SK-N-SH (cell line): ENCODE measurements around the gene PLEKHF1. TPM values are rescaled to one million over a fixed set of nuclear protein-coding genes. Genes with fewer than 3 reads are reported as not detected.

ENCODE experiments used
- CTCF ChIA-PET: fragments of 300-600, 350-600 bp; formaldehyde crosslinking; extraction: SDS; loops from one replicate; lab custom pipeline; 2021; lab: Yijun Ruan, JAX
- POLR2A ChIA-PET: fragments of 350-600 bp; sonication (Branson Sonifier 250); formaldehyde crosslinking; extraction: SDS; loops from one replicate; lab custom pipeline; 2020; ENCODE audit warnings: antibody characterized with exemption, inconsistent platforms; lab: Yijun Ruan, JAX
- DNase-seq: peaks from one replicate; pipeline ENCODE4 v3.0.0; 2012
- H2AFZ ChIP-seq: fragments of 200-600 bp; sonication (generic); 2 replicates; pipeline ENCODE4 v1.8.1; 2016; ENCODE audit warnings: antibody characterized with exemption, mild to moderate bottlenecking, low read depth
- H3F3A ChIP-seq: fragments of 200-600 bp; sonication (generic); replicated peaks from 2 replicates; pipeline ENCODE3; 2016; ENCODE audit warnings: antibody characterized with exemption, mild to moderate bottlenecking; ENCODE audit not compliant: insufficient read depth
- H3K27ac ChIP-seq, 2 experiments: fragments of 200-500 bp in 1 of 2; fragments of 200-600 bp in 1 of 2; sonication (Bioruptor generic) in 1 of 2; sonication (generic), shearing (Covaris generic) in 1 of 2; 2 replicates each; pipeline versions ENCODE4 v1.5.1 to v1.6.1; 2014 to 2016; ENCODE audit warnings: low read depth in 2 of 2, inconsistent platforms in 1 of 2, low read length in 1 of 2, mild to moderate bottlenecking in 1 of 2, mixed read lengths in 1 of 2
- H3K27me3 ChIP-seq: fragments of 200-600 bp; sonication (generic), shearing (Covaris generic); 2 replicates; pipeline ENCODE4 v1.6.1; 2016; ENCODE audit warnings: mixed run types; ENCODE audit not compliant: insufficient read depth
- H3K36me3 ChIP-seq, 2 experiments: fragments of 200-500 bp in 1 of 2; fragments of 200-600 bp in 1 of 2; sonication (Bioruptor generic) in 1 of 2; sonication (generic) in 1 of 2; replicated peaks in 1 of 2; 2 replicates each; pipeline versions ENCODE3 to v1.5.1; 2014 to 2016; ENCODE audit warnings: low read length in 1 of 2, mild to moderate bottlenecking in 1 of 2; ENCODE audit not compliant: insufficient read depth in 2 of 2, control insufficient read depth in 1 of 2
- H3K4me1 ChIP-seq, 2 experiments: fragments of 200-500 bp in 1 of 2; fragments of 200-600 bp in 1 of 2; sonication (Bioruptor generic) in 1 of 2; sonication (generic), shearing (Covaris generic) in 1 of 2; 2 replicates each; pipeline versions ENCODE4 v1.5.1 to v1.6.1; 2014 to 2016; ENCODE audit warnings: low read depth in 1 of 2, low read length in 1 of 2, mixed run types in 1 of 2; ENCODE audit not compliant: insufficient read depth in 2 of 2, control insufficient read depth in 1 of 2
- H3K4me2 ChIP-seq: fragments of 200-600 bp; sonication (generic), shearing (Covaris generic); 2 replicates; pipeline ENCODE4 v1.6.1; 2017; ENCODE audit warnings: mixed run types
- H3K4me3 ChIP-seq, 2 experiments: fragments of 200-500 bp in 1 of 2; fragments of 200-600 bp in 1 of 2; sonication (Bioruptor generic) in 1 of 2; sonication (generic), shearing (Covaris generic) in 1 of 2; 2 replicates each; pipeline versions ENCODE4 v1.5.1 to v1.8.1; 2014 to 2016; ENCODE audit warnings: low read depth in 2 of 2, inconsistent platforms in 1 of 2, low read length in 1 of 2, mild to moderate bottlenecking in 1 of 2, mixed read lengths in 1 of 2, moderate library complexity in 1 of 2
- H3K79me2 ChIP-seq: fragments of 200-600 bp; sonication (generic); 2 replicates; pipeline ENCODE4 v1.8.1; 2017; ENCODE audit warnings: mild to moderate bottlenecking; ENCODE audit not compliant: insufficient read depth
- H3K9ac ChIP-seq: fragments of 200-600 bp; sonication (generic); 2 replicates; pipeline ENCODE4 v1.6.1; 2017; ENCODE audit warnings: mixed run types
- H3K9me2 ChIP-seq: fragments of 200-600 bp; sonication (generic); 2 replicates; pipeline ENCODE4 v1.6.1; 2017; ENCODE audit warnings: mixed run types
- H3K9me3 ChIP-seq: fragments of 200-600 bp; sonication (generic); 2 replicates; pipeline ENCODE4 v1.6.1; 2017; ENCODE audit warnings: mixed run types, mild to moderate bottlenecking, moderate library complexity
- H4K20me1 ChIP-seq: fragments of 200-600 bp; sonication (generic); 2 replicates; pipeline ENCODE4 v1.6.1; 2017; ENCODE audit warnings: mild to moderate bottlenecking, mixed run types; ENCODE audit not compliant: insufficient read depth
- FOXJ3 ChIP-seq: sonication (generic); formaldehyde crosslinking; IDR thresholded peaks from 2 replicates; pipeline ENCODE4 v1.5.1; 2020; ENCODE audit warnings: mild to moderate bottlenecking, missing genetic modification reagents
- FOXM1 ChIP-seq: IDR thresholded peaks from 2 replicates; pipeline ENCODE4 v1.4.0; 2012; ENCODE audit warnings: low read depth, mild to moderate bottlenecking
- IRF3 ChIP-seq: fragments of 150-350 bp; IDR thresholded peaks from 2 replicates; pipeline ENCODE4 v1.6.1; 2016; ENCODE audit warnings: mild to moderate bottlenecking, low read depth, low read length
- MEF2A ChIP-seq: IDR thresholded peaks from 2 replicates; pipeline ENCODE4 v1.4.0; 2012; ENCODE audit warnings: low read depth, borderline replicate concordance
- POLR2AphosphoS5 ChIP-seq: IDR thresholded peaks from 2 replicates; pipeline ENCODE4 v1.6.1; 2012; ENCODE audit warnings: low read depth, low read length
- RAD21 ChIP-seq: IDR thresholded peaks from 2 replicates; pipeline ENCODE4 v1.6.1; 2012; ENCODE audit warnings: mild to moderate bottlenecking, low read length
- RCOR1 ChIP-seq: fragments of 150-350 bp; IDR thresholded peaks from 2 replicates; pipeline ENCODE4 v1.6.1; 2017; ENCODE audit warnings: antibody characterized with exemption, low read length
- SMC3 ChIP-seq: IDR thresholded peaks from 2 replicates; pipeline ENCODE4 v1.6.1; 2012; ENCODE audit warnings: low read depth, low read length, improper control_type of control experiment
- TCF12 ChIP-seq: IDR thresholded peaks from 2 replicates; pipeline ENCODE4 v1.4.0; 2012
- USF2 ChIP-seq: fragments of 150-350 bp; IDR thresholded peaks from 2 replicates; pipeline ENCODE4 v1.6.1; 2017; ENCODE audit warnings: antibody characterized with exemption, low read length, low read depth, borderline replicate concordance
- WGBS: methylation state at CpG from one replicate; pipeline ENCODE4 v1.1.6; 2017; ENCODE audit warnings: low lambda C conversion rate; 5-methylcytosine and 5-hydroxymethylcytosine counted together
- polyA plus RNA-seq, 3 experiments: library from polyadenylated mRNA; depleted of rRNA; stranded (reverse); fragments of >200 nt; gene quantifications; 2 replicates each; pipeline ENCODE4 v1.2.3, GENCODE V29; 2012

The PLEKHF1 gene
- polyA plus RNA-seq, 1 of the 3 experiments (the other 2 are of a cell fraction): 3.9 TPM

- no peaks in the 10 kb centered on the region for H3K79me2 ChIP-seq
- no peak for TF ChIP-seq USF2
- no peak for TF ChIP-seq RCOR1
- no peak for TF ChIP-seq TCF12
- no peak for TF ChIP-seq SMC3
- TF ChIP-seq FOXM1: no peak
- no peak for TF ChIP-seq POLR2AphosphoS5
- no peak for TF ChIP-seq FOXJ3 (CRISPR knock-in tag)
- no peak for TF ChIP-seq RAD21
- TF ChIP-seq, all 33 proteins: peak for 0
Measured at GRCh38 chr19:29675120-29675649, 9.9 kb downstream of the PLEKHF1 start.

GRCh38 chr19:29675650-29676186, 10.5 kb downstream of the PLEKHF1 start:
- Histone ChIP-seq H3K4me3 (no peak overlapping the region), H3K4me2 (no peak overlapping the region), H3K79me2 (no peaks in the 10 kb centered on the region), H2AFZ (no peak overlapping the region), H3K27ac (no peak overlapping the region), H3K4me1 (peaks cover 0 to 8% of the 10 kb centered on the region in 2 experiments; a peak in 1 of 4 replicates), H3K36me3 (peaks cover 0 to 10% of the 10 kb centered on the region in 2 experiments), H3K9me3 (no peaks in the 10 kb centered on the region)
- ChIA-PET POLR2A (no interaction called here), CTCF (interaction anchor here (1.6 to 1.9 kb wide), 2 partner anchors 19 to 41 kb away, joined by 7 to 8 read pairs; no protein-coding TSS in a partner anchor)
- 91% methylated on average over 6 of the region's 13 CpGs for WGBS
- no peak for DNase-seq
- TF ChIP-seq MEF2A (no peak), IRF3 (no peak)
- TF ChIP-seq, all 33 proteins: peak for 0
- H3K27me3 ChIP-seq: no peaks in the 10 kb centered on the region
- no peaks in the 10 kb centered on the region for H4K20me1 ChIP-seq
- no peaks in the 10 kb centered on the region for H3F3A ChIP-seq
- no peaks in the 10 kb centered on the region for H3K9me2 ChIP-seq
- H3K9ac ChIP-seq: no peak overlapping the region

More at GRCh38 chr19:29675120-29675649, 9.9 kb downstream of the PLEKHF1 start:
- H3K27ac ChIP-seq: no peak overlapping the region
- POLR2A ChIA-PET: interaction anchor here (0.6 kb wide), 1 partner anchor 9 kb away, joined by 3 read pairs; no protein-coding TSS in a partner anchor
- peaks cover 0 to 10% of the 10 kb centered on the region in 2 experiments for H3K36me3 ChIP-seq
- H4K20me1 ChIP-seq: no peaks in the 10 kb centered on the region
- H3F3A ChIP-seq: no peaks in the 10 kb centered on the region
- no peak overlapping the region for H3K4me2 ChIP-seq
- H3K9me2 ChIP-seq: no peaks in the 10 kb centered on the region
- H2AFZ ChIP-seq: no peak overlapping the region
- CTCF ChIA-PET: interaction anchor here (1.0 to 1.9 kb wide), 2 partner anchors 10 to 41 kb away, joined by 5 to 7 read pairs; partner anchors contain the start of gene PLEKHF1
- no peak overlapping the region for H3K9ac ChIP-seq
- H3K4me3 ChIP-seq: no peak overlapping the region
- DNase-seq: no peak
- 98% methylated on average over 4 of the region's 10 CpGs for WGBS
- no peaks in the 10 kb centered on the region for H3K9me3 ChIP-seq
- peaks cover 0 to 8% of the 10 kb centered on the region in 2 experiments; a peak in 1 of 4 replicates for H3K4me1 ChIP-seq
- no peaks in the 10 kb centered on the region for H3K27me3 ChIP-seq
